Adrenal gland (tissue), 12 donors: ENCODE results near the gene TMX4. TPM values are rescaled to one million over a fixed set of nuclear protein-coding genes. Genes with fewer than 3 reads are reported as not detected.

ENCODE experiments used
- DNase-seq, 7 donors: peaks; one replicate each; pipeline ENCODE4 v3.0.0-alpha.2; 2019 to 2020
- H3K27ac ChIP-seq, 5 donors: fragments of 200-600 bp; sonication (generic) in 4 of 5; 1 replicate in 3 of 5; 2 replicates in 2 of 5; pipeline versions ENCODE4 v1.5.1 to v1.8.0; 2016 to 2020; ENCODE audit warnings: mild to moderate bottlenecking in 1 of 5
- H3K27me3 ChIP-seq: fragments of 200-600 bp; 2 replicates; pipeline ENCODE4 v1.8.0; 2021
- H3K36me3 ChIP-seq, 2 donors: fragments of 200-600 bp; replicated peaks in 1 of 2; 1 replicate in 1 of 2; 2 replicates in 1 of 2; pipeline versions ENCODE4 v1.5.1 to v1.8.0; 2018 to 2022
- H3K4me1 ChIP-seq, 2 donors: fragments of 200-600 bp; replicated peaks in 1 of 2; 1 replicate in 1 of 2; 2 replicates in 1 of 2; pipeline versions ENCODE4 v1.5.1 to v1.8.0; 2018 to 2021
- H3K4me3 ChIP-seq, 4 donors: fragments of 200-600 bp; sonication (generic) in 3 of 4; one replicate each; pipeline ENCODE4 v1.5.1; 2016 to 2018
- H3K9me3 ChIP-seq, 3 donors: fragments of 200-600 bp; sonication (generic) in 1 of 3; replicated peaks in 1 of 3; 1 replicate in 2 of 3; 2 replicates in 1 of 3; pipeline versions ENCODE4 v1.5.1 to v1.8.0; 2016 to 2021
- CTCF ChIP-seq, 6 experiments: fragments of 450-650 bp in 4 of 6; fragments of 200-600 bp in 2 of 6; sonication (generic) in 1 of 6; IDR thresholded peaks; 1 replicate in 5 of 6; 2 replicates in 1 of 6; pipeline versions ENCODE4 v1.5.1 to v1.8.0; 2016 to 2021; ENCODE audit warnings: antibody characterized with exemption in 6 of 6, mild to moderate bottlenecking in 2 of 6, moderate library complexity in 1 of 6
- POLR2A ChIP-seq, 2 donors: fragments of 450-650 bp; IDR thresholded peaks; one replicate each; pipeline ENCODE4 v1.6.1; 2017; ENCODE audit warnings: antibody characterized with exemption in 2 of 2, mild to moderate bottlenecking in 2 of 2, moderate library complexity in 1 of 2
- WGBS, 4 donors: extraction: QIAGEN DNeasy Blood & Tissue Kit in 2 of 4; methylation state at CpG; one replicate each; pipeline versions ENCODE4 v1.1.5 to v1.1.7; 2013 to 2017; 5-methylcytosine and 5-hydroxymethylcytosine counted together
- intact Hi-C, 2 donors: fragments of 100-400 bp; cut with DNase I; formaldehyde crosslinking; loops; one replicate each; pipeline versions ENCODE4 v1.14.1 to v1.15.0; 2022 to 2023
- polyA plus RNA-seq, 3 donors: library from polyadenylated mRNA; stranded (reverse); fragments of 200-250 nt in 2 of 3; fragments of 350-450 nt in 1 of 3; fragmentation: Illumina TruSeq in 1 of 3; extraction: RNeasy Lipid Tissue Mini Kit (QIAGEN cat#74804) in 1 of 3; gene quantifications; one replicate each; pipeline ENCODE4 v1.2.3, GENCODE V29; 2013 to 2014
- total RNA-seq, 9 donors: library from RNA; depleted of rRNA in 4 of 9; stranded (reverse); fragments of >200 nt in 4 of 9; fragments of 120-200 nt in 1 of 9; fragmentation: NEBNext Ultra II Directional in 1 of 9; extraction: Animal tissue kit (Norgen Biotek cat#: 25700) in 1 of 9; gene quantifications; one replicate each; pipeline versions ENCODE4 v1.1.0 to v1.2.4, GENCODE V29; 2013 to 2023
- donor health status: healthy with polysubstance abuse.
- donor health status: Bipolar disorder and iron deficiency.
- donor health status: DM: yes; HTN: yes; CAD: no.
- donor health status: DM: no; HTN: no; CAD: no.
- donor health status: DM: no; HTN: no; CAD: no.
- donor health status: DM: yes; HTN: yes; CAD: no.

Gene TMX4
- total and polyA plus RNA-seq, 12 donors: 10.1 to 89.8 (median 47.2) TPM

GRCh38 chr20:8045946-8046345 is 26.4 kb upstream of the TMX4 start:
- TF ChIP-seq POLR2A (IDR thresholded peaks at IDR 0.05): no peak
- no peak for TF ChIP-seq CTCF (IDR thresholded peaks at IDR 0.05)
- no peaks in the 10 kb centered on the region for H3K36me3 ChIP-seq
- H3K27me3 ChIP-seq: no peaks in the 10 kb centered on the region
- no peaks in the 10 kb centered on the region for H3K9me3 ChIP-seq
- 71 to 84% (median 78%) methylated on average over 1 of the region's 1 CpG for WGBS, 4 donors
- H3K4me1 ChIP-seq: no peaks in the 10 kb centered on the region
- intact Hi-C loops: loop anchor here in 1 of 2 donors (10.0 kb wide), 1 partner anchor 89 kb away; the partner anchor contains the start of gene PLCB1
- no peak overlapping the region for H3K27ac ChIP-seq
- no peak for DNase-seq
- no peak overlapping the region for H3K4me3 ChIP-seq

GRCh38 chr20:8043687-8044282 is 24.2 kb upstream of the TMX4 start:
- Histone ChIP-seq H3K4me3 (no peak overlapping the region), H3K9me3 (no peaks in the 10 kb centered on the region), H3K36me3 (no peaks in the 10 kb centered on the region), H3K4me1 (no peaks in the 10 kb centered on the region), H3K27me3 (no peaks in the 10 kb centered on the region), H3K27ac (no peak overlapping the region)
- WGBS, 4 donors: 27 to 31% (median 28%) methylated on average over 13 of the region's 13 CpGs
- TF ChIP-seq CTCF (IDR thresholded peaks at IDR 0.05): peak; percentile 56 to 85 (median 73)
- TF ChIP-seq POLR2A (IDR thresholded peaks at IDR 0.05): no peak
- intact Hi-C loops: loop anchor here in 1 of 2 donors (5.0 to 10.0 kb wide), 3 partner anchors 91 to 679 kb away; partner anchors contain the start of gene PLCB1
- peak in 2 of 7 donors; percentile 25 to 34 for DNase-seq

- no peaks in the 10 kb centered on the region for H3K9me3 ChIP-seq
- TF ChIP-seq CTCF (IDR thresholded peaks at IDR 0.05): no peak
- intact Hi-C loops: no loop called here
- H3K4me1 ChIP-seq: no peaks in the 10 kb centered on the region
- no peak for DNase-seq
- H3K4me3 ChIP-seq: no peak overlapping the region
- no peaks in the 10 kb centered on the region for H3K36me3 ChIP-seq
- no peaks in the 10 kb centered on the region for H3K27me3 ChIP-seq
- 57 to 59% (median 58%) methylated on average over 2 of the region's 2 CpGs for WGBS, 4 donors
- H3K27ac ChIP-seq: no peak overlapping the region
These were observed 19.5 kb upstream of the TMX4 start for GRCh38 chr20:8039042-8039441.

GRCh38 chr20:8036771-8037170 is 17.2 kb upstream of the TMX4 start:
- intact Hi-C loops: no loop called here
- Histone ChIP-seq H3K27me3 (no peaks in the 10 kb centered on the region), H3K27ac (no peak overlapping the region), H3K9me3 (no peaks in the 10 kb centered on the region), H3K4me1 (no peaks in the 10 kb centered on the region), H3K4me3 (no peak overlapping the region), H3K36me3 (no peaks in the 10 kb centered on the region)
- no peak for DNase-seq
- TF ChIP-seq POLR2A (IDR thresholded peaks at IDR 0.05) (no peak), CTCF (IDR thresholded peaks at IDR 0.05) (no peak)
- 83 to 90% (median 88%) methylated on average over 2 of the region's 2 CpGs for WGBS, 4 donors
